GM23248 (cell line): ENCODE results near the gene HRCT1.

Experiments
- EZH2 ChIP-seq: fragments of 200-600 bp; sonication (generic); IDR thresholded peaks from 2 replicates; pipeline ENCODE4 v1.6.1; 2018; ENCODE audit warnings: antibody characterized with exemption, mild to moderate bottlenecking; ENCODE audit not compliant: insufficient read depth, poor library complexity, severe bottlenecking
- EZH2phosphoT487 ChIP-seq: fragments of 200-600 bp; sonication (generic); IDR thresholded peaks from 2 replicates; pipeline ENCODE4 v1.6.1; 2018; ENCODE audit warnings: antibody characterized with exemption, moderate library complexity, mild to moderate bottlenecking, low read depth; ENCODE audit not compliant: insufficient read depth

- no peak for TF ChIP-seq EZH2
- TF ChIP-seq EZH2phosphoT487 = no peak
Observed at GRCh38 chr9:35868933-35869332, 37.1 kb upstream of the HRCT1 start.
